Measurements from ENCODE around the gene CSF2RB. TPM values are rescaled to one million over a fixed set of nuclear protein-coding genes. Genes with fewer than 3 reads are reported as not detected.
A peak's percentile ranks its signal among the peaks of the same experiment; 100 is the strongest.
"Not testable (repeated sequence)": the region's sequence is repeated elsewhere in the genome, so short reads cannot be mapped to it uniquely, and the experiment has no call there.

The CSF2RB gene
- total RNA-seq, 1 experiment from 2014 or later, result not detected

DNA sequence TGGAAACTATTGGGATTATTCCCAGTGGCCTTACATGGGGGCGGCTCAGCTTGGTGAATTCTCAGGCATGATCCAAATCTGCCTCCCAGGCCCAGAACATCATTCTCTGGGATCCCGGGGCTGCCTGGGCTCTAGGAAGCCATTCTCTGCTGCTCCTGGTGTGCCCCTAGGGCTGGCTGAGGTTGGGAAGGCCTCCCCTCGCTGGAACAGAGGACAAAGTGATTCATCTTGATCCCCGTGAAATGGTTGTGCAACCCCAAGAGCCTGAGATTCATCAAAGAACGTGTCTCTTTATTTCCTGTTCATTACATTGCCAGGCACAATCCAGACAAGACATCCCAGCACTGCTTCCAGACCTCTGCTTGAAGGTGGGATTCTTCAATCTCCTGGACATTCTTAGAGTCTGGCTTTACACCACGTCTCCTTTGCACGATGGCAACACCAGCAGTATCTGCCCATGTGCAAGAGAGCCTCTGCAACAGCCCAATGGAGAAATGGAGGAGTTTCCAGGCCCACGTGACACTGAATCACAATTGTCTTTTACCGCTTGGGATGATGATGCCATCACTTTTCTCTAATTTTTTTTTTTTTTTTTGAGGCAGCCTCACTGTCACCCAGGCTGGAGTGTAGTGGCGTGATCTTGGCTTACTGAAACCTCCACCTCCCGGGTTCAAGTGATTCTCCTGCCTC lies 53.6 kb downstream of the CSF2RB start:
- DNase-seq (ENCODE audit: low spot score), result no peak

GRCh38 chr22:36968249-36968964 lies 55.0 kb downstream of the CSF2RB start:
- no peak for DNase-seq (ENCODE audit: low spot score)

DNA sequence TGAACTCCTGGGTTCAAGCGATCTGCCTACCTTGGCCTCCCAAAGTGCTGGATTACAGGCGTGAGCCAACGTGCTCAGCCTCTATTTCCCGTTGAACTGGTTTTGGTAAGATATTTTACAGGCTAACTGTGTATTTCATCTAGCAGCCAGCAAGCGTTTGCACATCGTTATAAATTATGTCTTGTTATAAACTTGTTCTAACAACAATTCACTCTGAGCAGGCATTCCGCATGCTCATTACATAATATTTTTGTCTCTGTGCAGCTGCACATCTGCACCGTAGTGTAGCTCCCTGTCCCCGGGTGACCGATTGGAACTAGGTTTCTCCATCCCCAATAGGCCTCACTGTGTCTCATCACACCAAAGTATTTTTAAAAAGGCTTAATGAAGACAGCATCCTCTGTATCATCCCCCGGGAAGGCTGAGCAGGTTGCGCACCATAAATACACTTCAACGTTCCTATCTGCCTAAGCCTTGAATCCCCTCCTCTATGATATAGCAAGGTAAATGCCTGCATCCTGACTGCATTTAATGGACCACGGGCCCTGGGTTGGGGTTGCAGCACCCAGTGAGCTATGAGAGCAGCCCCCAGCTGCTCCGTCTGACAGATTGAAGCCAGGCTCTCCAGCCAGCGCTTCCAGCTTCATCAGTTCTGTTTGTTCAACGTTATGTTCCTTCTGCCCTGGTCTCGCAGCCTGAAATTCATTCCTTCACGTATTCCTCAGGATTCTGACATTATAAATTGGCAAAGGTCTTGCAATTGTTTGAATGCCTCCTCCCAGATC lies 58.1 kb downstream of the CSF2RB start:
- no peak for DNase-seq (ENCODE audit: low spot score)

DNA sequence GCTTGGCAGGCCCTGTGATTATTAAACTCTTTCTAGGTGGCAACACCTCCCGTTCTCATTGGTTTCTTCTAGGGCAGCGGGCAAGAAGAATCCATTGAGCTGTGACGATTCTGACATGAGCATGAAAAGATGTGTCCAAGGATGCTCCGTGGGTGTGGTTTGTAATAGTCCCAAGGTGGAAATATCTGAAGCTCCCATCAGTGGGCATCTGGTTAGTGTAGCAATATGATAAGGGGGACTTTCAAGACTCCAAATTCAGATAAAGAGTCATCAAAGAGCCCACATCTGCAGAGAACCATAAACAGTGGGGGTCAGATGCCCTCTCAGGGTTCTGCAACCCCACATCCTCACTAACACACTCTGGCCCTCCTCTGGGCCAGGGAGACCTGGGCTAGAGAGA lies 63.2 kb downstream of the CSF2RB start:
- no peak for DNase-seq (ENCODE audit: low spot score)

GRCh38 chr22:36977401-36977861 lies 64.0 kb downstream of the CSF2RB start:
- peak; percentile 34 for DNase-seq (ENCODE audit: low spot score)

DNA sequence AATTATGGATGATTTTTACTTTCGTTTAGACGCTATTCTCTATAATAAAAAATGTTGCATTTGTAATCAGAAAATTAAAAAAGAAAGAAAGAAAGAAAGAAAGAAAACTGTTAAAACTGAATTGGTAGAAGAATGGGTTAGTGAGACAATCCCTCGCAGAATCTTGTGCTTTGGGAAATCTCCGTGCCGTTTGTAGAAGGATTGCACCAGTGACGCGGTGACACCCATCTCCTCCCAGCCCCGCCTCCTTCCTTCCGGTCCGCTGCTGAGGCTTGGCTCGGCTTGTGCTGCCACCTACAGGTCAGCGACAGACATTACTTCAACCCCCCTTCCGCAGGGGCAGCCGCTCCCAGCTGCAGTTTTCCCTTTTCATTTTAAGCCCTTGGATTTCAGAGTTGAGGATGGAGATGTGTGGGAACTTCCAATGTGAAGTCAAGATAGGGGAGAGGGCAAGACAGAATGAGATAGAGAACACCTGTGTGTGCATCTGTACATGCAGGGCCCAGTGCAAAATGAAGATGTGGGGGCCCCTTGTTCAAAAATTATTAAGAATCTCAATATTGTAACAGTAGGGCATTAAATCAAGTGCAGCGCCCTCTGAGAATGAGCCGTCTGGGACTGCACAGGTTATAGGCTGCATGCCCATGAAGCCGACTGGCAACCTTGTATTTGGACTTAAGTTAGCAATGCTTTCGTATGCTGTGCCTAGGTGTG lies 64.7 kb downstream of the CSF2RB start:
- DNase-seq (ENCODE audit: low spot score), result peak; percentile 62

DNA sequence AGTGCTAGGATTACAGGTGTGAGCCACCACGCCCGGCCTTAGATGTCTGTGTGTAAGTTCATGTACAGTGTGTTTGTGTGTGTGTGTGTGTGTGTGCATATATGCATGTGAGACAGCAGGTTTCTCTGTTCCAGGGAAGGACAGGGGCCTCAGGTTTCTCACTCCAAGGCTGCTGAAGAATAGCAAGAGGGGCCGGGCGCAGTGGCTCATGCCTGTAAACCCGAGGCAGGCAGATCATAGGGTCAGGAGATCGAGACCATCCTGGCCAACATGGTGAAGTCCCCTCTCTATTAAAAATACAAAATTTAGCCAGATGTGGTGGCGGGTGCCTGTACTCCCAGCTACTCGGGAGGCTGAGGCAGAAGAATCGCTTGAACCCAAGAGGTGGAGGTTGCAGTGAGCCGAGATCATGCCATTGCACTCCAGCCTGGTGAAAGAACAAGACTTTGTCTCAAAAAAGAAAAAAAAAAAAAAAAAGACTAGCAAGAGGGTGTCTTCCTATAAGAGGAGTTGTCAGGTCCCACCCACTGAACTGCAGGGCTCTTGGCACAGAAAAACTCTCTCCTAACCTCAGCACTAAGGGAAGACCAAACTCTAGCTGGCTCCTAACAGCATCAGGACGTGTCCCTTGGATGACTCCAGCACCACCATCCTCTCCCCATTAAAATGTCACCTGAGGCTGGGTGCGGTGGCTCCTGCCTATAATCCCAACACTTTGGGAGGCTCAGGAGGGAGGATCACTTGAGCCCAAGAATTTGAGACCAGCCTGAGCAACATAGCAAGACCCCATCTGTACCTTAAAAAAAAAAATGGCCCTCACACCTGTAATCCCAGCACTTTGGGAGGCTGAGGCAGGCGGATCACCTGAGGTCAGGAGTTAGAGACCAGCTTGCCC lies 65.8 kb downstream of the CSF2RB start:
- no peak for DNase-seq (ENCODE audit: low spot score)

- DNase-seq (ENCODE audit: low spot score), result no peak
These were observed 67.9 kb downstream of the CSF2RB start for GRCh38 chr22:36981247-36981775.

- DNase-seq (ENCODE audit: low spot score), result no peak
These were observed 68.7 kb downstream of the CSF2RB start for GRCh38 chr22:36982136-36982535.

DNA sequence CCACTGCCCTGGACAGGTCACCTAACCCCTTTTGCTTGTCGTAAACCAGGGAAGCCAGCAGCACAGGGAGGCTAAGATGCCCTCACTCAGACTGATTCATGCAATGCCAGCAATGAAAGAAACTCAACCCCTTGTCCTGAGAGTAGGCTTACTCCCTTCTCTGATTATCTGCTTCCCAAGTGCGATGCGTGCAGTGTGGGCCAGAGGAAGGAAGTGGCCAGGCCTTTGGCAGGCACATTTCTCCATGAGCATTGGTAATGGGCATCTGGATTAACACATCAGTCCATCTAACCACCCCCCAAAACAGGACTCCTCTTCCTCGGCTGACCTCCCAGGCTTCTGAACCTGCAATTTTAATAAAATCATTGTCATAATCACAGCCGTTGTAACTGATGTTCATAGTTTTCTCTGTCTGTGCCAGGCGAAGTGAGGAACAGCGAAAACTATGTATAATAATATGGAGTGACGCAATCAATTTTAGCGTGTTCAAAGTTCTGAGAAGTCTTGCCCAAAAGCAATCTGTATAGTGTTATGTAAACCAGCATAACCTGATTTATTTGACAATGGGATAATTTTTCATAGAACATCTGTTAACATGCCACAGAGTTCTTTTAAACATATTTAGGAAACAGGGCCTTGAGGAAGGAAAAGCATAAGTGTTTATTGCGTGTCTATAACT lies 71.9 kb downstream of the CSF2RB start:
- no peak for DNase-seq (ENCODE audit: low spot score)

DNA sequence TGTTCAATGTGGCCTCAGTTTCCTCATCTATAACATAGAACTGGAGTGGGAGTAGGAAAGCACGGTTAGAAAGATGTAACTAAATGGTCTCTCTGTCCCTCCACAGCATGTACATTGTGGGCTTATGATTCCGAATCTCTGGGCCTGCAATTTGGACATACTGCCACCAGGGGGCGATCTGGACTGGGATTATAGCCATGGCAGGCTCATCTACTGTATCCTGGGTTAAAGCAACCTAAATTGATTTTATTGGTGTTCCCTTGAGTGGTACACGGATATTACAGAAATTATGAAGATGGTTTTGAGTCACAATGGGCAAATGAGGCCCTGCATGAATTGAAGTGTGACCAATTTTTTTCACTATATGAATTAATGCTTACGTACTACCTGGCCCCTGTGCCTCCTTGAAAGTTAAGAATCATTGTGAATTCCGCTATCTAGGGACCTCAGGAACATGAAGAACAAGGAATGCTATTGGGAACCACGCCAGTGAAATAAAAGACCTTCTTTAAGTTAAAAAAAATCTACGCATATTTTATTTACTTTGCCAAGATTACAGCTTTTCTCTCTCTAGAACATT lies 72.9 kb downstream of the CSF2RB start:
- no peak for DNase-seq (ENCODE audit: low spot score)

DNA sequence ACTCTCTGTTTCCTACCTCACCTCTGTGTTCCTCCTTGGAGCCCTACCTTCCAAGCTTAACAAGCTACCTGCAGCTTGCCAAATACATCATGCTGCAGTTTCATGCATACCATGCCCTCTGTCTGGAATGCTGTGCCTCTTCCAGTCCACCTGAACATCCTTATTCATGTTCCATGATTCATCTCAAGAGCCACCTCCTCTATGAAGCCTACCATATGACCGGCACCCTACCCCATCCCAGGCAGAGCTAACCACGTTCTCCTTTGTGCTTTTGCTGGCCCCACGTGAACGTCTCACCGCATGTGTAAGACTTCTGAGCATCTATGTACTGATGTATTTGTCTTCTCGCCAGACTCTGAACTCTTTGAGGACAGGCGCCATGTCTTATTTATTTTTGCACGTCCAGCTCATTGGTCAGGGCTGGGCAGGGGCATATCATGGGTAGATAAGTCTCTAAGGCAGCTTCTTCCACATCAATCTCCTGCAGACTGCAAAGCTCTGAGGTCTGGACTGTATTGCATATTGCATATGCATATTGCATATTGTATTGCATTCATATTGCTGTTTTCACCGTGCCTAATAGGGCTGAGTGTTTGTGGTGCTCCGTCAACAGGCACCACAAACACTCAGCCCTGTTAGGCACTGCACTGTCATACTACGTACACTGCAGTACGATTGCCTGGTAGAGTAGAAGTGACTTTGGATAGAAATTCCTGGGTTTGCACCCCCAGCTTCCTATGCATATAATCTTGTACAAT lies 74.8 kb downstream of the CSF2RB start:
- no peak for DNase-seq (ENCODE audit: low spot score)

DNA sequence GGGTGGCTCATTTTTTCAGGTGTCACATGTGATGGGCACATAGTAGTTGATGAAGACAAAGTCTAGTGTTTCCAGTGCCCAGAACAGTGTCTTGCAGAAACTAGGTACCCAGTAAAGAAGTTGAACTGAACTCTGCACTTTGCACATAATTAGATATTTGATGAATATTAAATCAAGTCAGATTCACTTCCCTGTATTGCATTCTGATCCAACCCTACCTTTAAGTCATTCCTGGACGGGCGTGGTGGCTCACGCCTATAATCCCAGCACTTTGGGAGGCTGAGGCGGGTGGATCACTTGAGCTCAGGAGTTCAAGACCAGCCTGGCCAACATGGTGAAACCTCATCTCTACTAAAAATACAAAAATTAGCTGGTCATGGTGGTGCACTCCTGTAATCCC lies 75.6 kb downstream of the CSF2RB start:
- DNase-seq (ENCODE audit: low spot score), result not testable (repeated sequence)

Other genes starting within 250 kb of the CSF2RB start
- 0.24 TPM in 1 of 2 replicates, not detected in the other for gene CACNG2, start 209.9 kb upstream of the CSF2RB start, total RNA-seq (2014; rRNA removed; shearing (Covaris generic))
- 12.5 and 14.2 TPM in 2 replicates for gene IFT27, start 137.5 kb upstream of the CSF2RB start, total RNA-seq (2014; rRNA removed; shearing (Covaris generic))
- gene PVALB, start 96.6 kb upstream of the CSF2RB start, total RNA-seq (2014; rRNA removed; shearing (Covaris generic)), result 1.2 TPM in 1 of 2 replicates, not detected in the other
- gene NCF4, start 52.6 kb upstream of the CSF2RB start, total RNA-seq (2014; rRNA removed; shearing (Covaris generic)), result not detected in 2 replicates
- gene TST, start 105.8 kb downstream of the CSF2RB start, total RNA-seq (2014; rRNA removed; shearing (Covaris generic)), result 37.3 and 48.1 TPM in 2 replicates
- 57.0 and 68.4 TPM in 2 replicates for gene MPST, start 106.1 kb downstream of the CSF2RB start, total RNA-seq (2014; rRNA removed; shearing (Covaris generic))
- 20.5 and 21.3 TPM in 2 replicates for gene KCTD17, start 138.1 kb downstream of the CSF2RB start, total RNA-seq (2014; rRNA removed; shearing (Covaris generic))
- not detected in 2 replicates for gene TMPRSS6, start 196.1 kb downstream of the CSF2RB start, total RNA-seq (2014; rRNA removed; shearing (Covaris generic))
- 0.02 TPM in 1 of 2 replicates, not detected in the other for gene IL2RB, start 236.3 kb downstream of the CSF2RB start, total RNA-seq (2014; rRNA removed; shearing (Covaris generic))

Measured in A172 (cell line).